Subcutaneous adipose tissue (tissue), 4 donors: ENCODE measurements around the gene KIF4A. TPM values are rescaled to one million over a fixed set of nuclear protein-coding genes. Genes with fewer than 3 reads are reported as not detected.

ENCODE experiments used
- CTCF ChIP-seq: fragments of 450-650 bp; IDR thresholded peaks from one replicate; pipeline ENCODE4 v1.5.1; 2016; ENCODE audit warnings: low read depth, mild to moderate bottlenecking, control low read depth, antibody characterized with exemption, moderate library complexity
- total RNA-seq, 4 donors: library from RNA; depleted of rRNA; stranded (reverse); fragments of >200 nt; gene quantifications; one replicate each; pipeline ENCODE4 v1.1.0, GENCODE V29; 2016

Gene KIF4A
- total RNA-seq, 4 donors from 2014 or later: 0.16 to 1.9 (median 0.88) TPM; not detected in 1

GRCh38 chrX:70446380-70447350 is 156.8 kb downstream of the KIF4A start:
- no peak for TF ChIP-seq CTCF

- TF ChIP-seq CTCF: no peak
Measured at GRCh38 chrX:70449457-70449966, 159.6 kb downstream of the KIF4A start.

- TF ChIP-seq CTCF: no peak
Measured at GRCh38 chrX:70452143-70452733, 162.3 kb downstream of the KIF4A start.

- no peak for TF ChIP-seq CTCF
Measured at GRCh38 chrX:70453024-70453618, 163.2 kb downstream of the KIF4A start.

- no peak for TF ChIP-seq CTCF
Measured at GRCh38 chrX:70454441-70455365, 164.8 kb downstream of the KIF4A start.

- no peak for TF ChIP-seq CTCF
Measured at GRCh38 chrX:70455366-70456202, 165.7 kb downstream of the KIF4A start.
